22Rv1 (cell line): ENCODE results near the gene FANCC.

ENCODE experiments used
- H3K27ac ChIP-seq: fragments of 450-650 bp; 2 replicates; pipeline ENCODE4 v1.5.1; 2017
- CTCF ChIP-seq: fragments of 450-650 bp; IDR thresholded peaks from 2 replicates; pipeline ENCODE4 v1.5.1; 2017; ENCODE audit warnings: mild to moderate bottlenecking
- ZFX ChIP-seq: fragments of 450-650 bp; IDR thresholded peaks from 2 replicates; pipeline ENCODE4 v1.6.1; 2017; ENCODE audit warnings: antibody characterized with exemption, borderline replicate concordance

The FANCC gene

GRCh38 chr9:95076696-95077052 is 240.8 kb downstream of the FANCC start:
- TF ChIP-seq CTCF = no peak
- no peak for TF ChIP-seq ZFX
- H3K27ac ChIP-seq = no peak overlapping the region

- H3K27ac ChIP-seq = no peak overlapping the region
- TF ChIP-seq CTCF (no peak), ZFX (no peak)
Observed at GRCh38 chr9:95075700-95076099, 241.8 kb downstream of the FANCC start.

- TF ChIP-seq CTCF (no peak), ZFX (no peak)
- no peak overlapping the region for H3K27ac ChIP-seq
Observed at GRCh38 chr9:95074632-95075031, 242.9 kb downstream of the FANCC start.

- no peak for TF ChIP-seq ZFX
- no peak for TF ChIP-seq CTCF
- H3K27ac ChIP-seq = no peak overlapping the region
Observed at GRCh38 chr9:95073918-95074317, 243.6 kb downstream of the FANCC start.

- TF ChIP-seq ZFX (no peak), CTCF (peak; percentile 26; the same call in 1 of the 2 replicates)
- H3K27ac ChIP-seq = peak overlapping the region; percentile 40
Observed at GRCh38 chr9:95073042-95073607, 244.4 kb downstream of the FANCC start.

GRCh38 chr9:95071925-95072324 is 245.6 kb downstream of the FANCC start:
- 0 out of 2 replicates have a peak overlapping the region, but pooled peaks have one; percentile 40 for H3K27ac ChIP-seq
- TF ChIP-seq CTCF (no peak), ZFX (no peak)

- TF ChIP-seq ZFX = no peak
- no peak for TF ChIP-seq CTCF
- no peak overlapping the region for H3K27ac ChIP-seq
Observed at GRCh38 chr9:95071450-95071849, 246.1 kb downstream of the FANCC start.
